ENCODE data around the gene FOXP2.

DNA sequence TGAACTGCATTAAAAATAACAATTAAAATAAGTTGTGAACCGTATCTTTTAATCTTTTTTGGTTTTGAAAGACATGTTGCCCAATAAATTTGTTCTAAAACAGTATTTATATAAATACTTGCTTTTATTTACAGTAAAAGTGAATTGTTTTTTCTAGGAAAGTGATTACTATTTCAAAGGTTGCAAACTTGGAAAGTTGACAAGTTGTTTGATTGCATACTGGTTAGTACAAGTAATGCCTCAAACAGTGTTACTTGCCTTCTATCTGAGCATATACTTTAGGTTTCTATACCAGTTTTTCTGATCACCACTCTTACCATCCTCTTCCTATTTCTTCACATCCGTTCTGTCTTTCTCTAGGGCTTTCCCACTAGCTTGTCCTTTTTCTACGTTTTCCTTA is 212.6 kb downstream of the FOXP2 start:
- TF ChIP-seq CTCF (IDR thresholded peaks at IDR 0.05; ENCODE audit: low read length) = no peak
- TF ChIP-seq EZH2 (IDR thresholded peaks at IDR 0.05; ENCODE audit: borderline replicate concordance, low read length) = no peak
